ENCODE measurements around the gene PHACTR1.

- TF ChIP-seq CTCF (IDR thresholded peaks at IDR 0.05) = no peak
- TF ChIP-seq POLR2AphosphoS5 (IDR thresholded peaks at IDR 0.05) = no peak
Measured at GRCh38 chr6:12962529-12962928, 246.0 kb downstream of the PHACTR1 start.
